ENCODE results near the gene PPP1R9B.

Gene PPP1R9B

GRCh38 chr17:50172936-50173334 is 22.5 kb upstream of the PPP1R9B start:
- DNase-seq: no peak

GRCh38 chr17:50172130-50172529 is 21.7 kb upstream of the PPP1R9B start:
- no peak for DNase-seq

GRCh38 chr17:50171371-50172071 is 21.0 kb upstream of the PPP1R9B start:
- DNase-seq: no peak

GRCh38 chr17:50170662-50171370 is 20.3 kb upstream of the PPP1R9B start:
- DNase-seq: no peak

- no peak for DNase-seq
These were observed 19.5 kb upstream of the PPP1R9B start for GRCh38 chr17:50169881-50170459.

DNA sequence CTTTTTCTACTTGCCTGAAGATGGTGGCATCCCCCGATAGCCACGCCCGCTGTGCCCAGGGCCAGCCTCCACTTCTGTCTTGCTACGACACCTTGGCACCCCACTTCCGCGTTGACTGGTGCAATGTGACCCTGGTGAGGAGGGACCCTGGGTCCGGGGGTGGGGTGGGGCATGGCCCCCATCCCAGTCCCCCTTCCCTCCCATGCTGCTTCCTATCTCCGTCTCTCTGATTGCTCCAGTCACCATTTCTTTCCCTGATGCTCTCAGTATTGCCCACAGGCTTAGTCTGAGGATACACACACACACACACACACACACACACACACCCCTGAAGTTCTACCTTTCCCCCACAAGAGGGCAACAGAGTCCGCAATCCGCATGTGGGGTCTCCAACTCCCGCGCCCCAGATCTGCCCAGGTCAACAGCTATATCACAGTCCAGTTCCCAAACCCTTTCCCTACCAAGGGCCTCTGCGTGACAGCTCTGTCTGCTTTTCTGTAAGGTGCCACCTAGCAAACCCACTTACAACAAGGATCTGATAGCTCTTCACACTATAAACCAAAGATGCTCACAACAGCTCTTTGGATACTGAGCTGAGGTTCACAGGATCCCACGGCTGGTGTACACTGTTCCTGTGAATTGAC is 18.8 kb upstream of the PPP1R9B start:
- peak; percentile 80 for DNase-seq

DNA sequence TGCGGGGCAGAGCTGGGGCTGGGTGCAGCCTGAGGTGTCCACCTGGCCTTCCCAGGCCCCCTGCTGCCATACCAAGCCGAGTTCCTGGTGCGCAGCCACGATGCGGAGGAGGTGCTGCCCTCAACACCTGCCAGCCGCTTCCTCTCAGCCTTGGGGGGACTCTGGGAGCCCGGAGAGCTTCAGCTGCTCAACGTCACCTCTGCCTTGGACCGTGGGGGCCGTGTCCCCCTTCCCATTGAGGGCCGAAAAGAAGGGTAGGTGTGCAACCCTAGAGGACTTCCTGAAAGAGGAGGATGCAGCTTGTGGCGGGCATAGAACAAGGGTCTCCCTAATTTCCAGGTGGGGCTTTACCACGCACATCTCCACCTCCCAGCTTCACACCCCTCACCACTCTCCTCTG is 17.8 kb upstream of the PPP1R9B start:
- DNase-seq: no peak

DNA sequence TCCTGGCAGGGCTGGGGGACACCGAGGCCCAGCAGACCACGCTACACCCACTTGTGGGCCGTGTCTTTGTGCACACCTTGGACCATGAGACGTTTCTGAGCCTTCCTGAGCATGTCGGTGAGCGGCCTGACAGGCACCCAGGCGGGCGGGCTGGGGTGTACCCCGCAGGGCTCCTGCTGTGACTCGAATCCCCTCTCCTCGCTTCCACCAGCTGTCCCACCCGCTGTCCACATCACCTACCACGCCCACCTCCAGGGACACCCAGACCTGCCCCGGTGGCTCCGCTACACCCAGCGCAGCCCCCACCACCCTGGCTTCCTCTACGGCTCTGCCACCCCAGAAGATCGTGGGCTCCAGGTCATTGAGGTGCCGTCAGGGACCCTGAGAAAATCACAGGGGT is 16.9 kb upstream of the PPP1R9B start:
- no peak for DNase-seq

DNA sequence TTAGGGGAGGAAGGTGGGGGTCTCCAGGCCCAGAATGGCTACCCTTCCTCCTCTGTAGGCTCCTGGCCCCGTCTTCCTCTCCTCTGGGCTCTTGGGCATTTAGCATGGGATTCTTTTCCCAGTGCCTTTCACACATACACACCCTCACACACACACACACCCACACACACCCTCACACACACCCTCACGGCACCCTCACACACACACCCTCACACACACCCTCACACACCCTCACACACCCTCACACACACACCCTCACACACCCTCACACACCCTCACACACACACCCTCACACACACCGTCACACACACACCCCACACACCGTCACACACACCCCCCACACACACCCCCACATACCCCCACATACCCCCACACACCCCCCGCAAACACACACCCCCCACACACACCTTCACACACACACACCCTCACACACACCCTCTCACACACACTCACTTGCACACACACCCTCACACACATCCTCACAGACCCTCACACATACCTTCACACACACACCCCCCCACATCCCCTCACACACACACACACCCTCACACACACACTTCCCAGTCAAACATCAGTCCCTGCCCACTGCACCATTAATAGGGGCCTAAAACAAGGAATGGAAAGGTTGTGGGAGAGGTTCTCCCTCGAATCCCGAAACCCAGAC is 16.2 kb upstream of the PPP1R9B start:
- DNase-seq: no peak

DNA sequence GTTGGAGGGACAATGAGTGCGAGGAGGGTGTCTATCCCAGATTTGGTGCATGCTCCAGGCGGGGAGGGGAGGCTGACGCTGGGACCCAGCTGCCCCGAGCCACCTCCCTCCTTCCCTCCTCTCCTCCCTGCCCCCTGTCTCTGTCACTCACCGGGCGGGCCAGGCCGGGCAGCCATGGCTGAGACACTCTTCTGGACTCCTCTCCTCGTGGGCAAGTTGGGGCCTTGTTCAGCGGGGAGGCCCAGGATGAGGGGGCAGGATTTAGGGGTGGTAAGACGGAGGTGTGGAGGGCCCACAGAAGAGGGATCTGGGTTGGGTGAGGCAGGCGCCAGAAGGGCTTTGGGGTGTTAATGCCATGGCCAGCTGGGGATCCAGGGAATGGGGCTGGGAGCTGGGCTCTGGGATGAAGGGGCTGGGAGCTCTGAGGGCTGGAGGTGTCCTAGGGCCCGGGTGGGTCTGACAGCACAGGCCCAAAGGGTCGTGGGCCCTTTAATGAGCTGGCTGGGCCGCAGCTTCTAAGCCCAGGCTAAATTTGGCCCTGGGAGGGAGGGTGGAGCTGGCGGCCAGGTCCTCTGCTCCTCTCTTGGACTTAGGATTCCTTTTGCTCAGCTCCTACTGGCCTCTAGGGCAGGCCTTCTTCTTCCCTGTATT is 15.5 kb upstream of the PPP1R9B start, which contains the start of gene SGCA:
Gene SGCA (plus strand): TSS at position 139 of the 651 bp plus-strand sequence. CDS start 36 bp downstream, at position 175.
- no peak for DNase-seq

DNA sequence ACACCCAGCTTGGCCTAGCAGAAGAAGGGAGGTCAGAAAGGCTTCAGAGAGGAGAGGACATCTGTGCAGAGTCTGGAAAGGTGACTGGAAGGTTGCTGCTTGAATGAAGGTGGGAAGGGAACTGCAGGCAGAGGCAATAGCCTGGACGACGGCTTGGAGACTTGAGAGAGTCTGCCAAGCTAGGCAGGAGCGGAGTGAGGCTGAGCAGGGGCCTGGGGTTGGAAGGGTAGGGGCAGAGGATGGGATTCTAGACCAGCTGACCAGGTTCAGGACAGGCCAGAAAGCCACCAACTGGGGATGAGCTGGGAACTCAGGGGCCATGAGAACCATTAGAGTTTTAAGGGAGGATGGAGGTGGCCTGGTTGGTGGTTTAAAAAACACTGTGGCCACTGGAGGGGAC is 15.0 kb upstream of the PPP1R9B start:
- no peak for DNase-seq

GRCh38 chr17:50165066-50165465 is 14.6 kb upstream of the PPP1R9B start:
- DNase-seq: no peak

GRCh38 chr17:50164697-50164988 is 14.2 kb upstream of the PPP1R9B start:
- DNase-seq: no peak

GRCh38 chr17:50163843-50164696 is 13.6 kb upstream of the PPP1R9B start:
- DNase-seq: no peak

DNA sequence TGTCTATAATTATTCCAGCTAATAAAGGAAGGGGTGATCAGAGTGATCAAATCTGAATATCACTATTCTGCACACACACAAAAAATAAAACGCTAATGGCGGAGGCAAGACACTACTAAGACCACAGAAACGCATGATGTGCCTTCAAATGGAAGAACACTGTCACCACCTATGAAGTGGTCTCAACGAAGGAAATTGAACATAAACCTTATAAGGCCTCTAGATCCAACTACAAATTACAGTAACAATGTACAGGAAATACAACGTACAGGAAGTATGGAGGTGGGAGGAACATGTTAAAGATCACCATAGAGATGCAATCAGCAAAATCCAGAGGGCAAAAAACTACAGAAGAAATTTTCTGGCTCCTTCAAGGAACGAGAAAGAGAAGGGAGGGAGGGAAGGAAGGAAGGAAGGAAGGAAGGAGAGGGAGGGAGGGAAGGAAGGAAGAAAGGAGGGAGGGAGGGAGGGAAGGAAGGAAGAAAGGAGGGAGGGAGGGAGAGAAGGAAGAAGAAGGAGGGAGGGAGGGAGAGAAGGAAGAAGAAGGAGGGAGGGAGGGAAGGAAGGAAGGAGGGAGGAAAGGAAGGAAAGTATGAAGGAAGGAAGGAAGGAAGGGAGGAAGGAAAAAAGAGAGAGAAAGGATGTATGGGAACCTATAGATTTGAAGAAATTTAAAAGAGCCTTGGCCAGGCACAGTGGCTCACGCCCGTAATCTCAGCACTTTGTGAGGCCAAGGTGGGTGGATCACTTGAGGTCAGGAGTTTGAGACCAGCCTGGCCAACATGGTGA is 12.2 kb upstream of the PPP1R9B start:
- DNase-seq: peak; percentile 32

DNA sequence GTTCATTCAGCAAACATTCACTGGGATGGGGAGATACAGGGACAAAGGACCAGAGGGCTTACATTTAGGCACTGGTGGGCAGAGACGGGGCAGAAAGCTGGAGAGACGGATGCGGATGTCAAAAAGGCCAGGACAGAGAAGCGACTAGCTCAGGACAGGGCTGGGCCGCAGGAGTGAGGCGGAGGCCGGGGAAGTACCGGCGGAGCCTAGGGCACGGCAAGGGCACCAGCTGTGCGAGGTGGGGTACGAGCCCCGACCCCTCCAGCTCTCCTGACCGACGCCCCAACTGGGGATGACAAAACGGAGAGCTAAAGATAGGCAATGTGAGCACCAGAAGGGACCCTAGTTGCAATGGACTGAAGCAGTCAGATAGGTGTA is 11.4 kb upstream of the PPP1R9B start:
- no peak for DNase-seq

DNA sequence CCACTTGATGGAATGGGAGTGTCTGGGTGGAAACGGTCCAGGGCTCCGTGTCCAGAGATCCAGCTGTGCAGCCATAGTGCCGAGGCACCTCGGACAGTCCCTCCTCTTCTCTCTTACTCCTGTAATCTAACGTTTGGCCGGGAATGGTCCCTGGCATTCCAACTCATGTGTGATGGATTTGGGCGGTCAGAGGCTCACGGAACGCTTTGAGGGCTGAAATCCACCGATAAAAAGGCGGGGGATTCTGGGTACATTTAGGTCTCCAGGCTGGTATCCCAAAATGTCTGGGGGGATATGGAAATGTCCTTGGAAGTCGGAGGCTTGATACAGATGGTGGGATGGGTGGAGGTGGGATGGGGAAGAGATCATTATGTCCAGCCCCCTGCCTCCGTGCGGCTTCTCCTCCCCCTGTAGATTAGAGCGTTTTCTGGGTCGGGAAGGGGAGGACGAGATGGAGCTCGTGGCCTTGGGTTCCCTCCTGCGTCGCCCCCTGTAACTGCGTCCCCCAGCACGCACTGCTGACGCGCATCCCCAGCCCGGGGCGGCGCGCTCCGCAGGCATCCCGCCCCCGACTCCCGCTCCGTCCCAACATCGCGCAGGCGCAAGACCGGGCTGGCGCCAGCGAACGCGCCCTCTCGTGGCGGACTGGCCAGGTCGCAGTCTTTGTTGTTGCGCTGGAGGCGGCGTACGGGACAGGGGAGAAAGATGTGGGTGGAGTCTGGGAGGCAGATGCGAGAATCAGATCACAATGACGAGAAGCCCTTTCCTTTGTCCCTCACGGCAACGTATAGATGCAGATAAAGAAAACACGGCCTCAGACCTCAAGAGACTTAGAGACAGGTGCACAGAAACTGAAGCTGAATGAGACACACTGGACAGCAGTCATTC is 10.8 kb upstream of the PPP1R9B start:
- peak; percentile 96 for DNase-seq

DNA sequence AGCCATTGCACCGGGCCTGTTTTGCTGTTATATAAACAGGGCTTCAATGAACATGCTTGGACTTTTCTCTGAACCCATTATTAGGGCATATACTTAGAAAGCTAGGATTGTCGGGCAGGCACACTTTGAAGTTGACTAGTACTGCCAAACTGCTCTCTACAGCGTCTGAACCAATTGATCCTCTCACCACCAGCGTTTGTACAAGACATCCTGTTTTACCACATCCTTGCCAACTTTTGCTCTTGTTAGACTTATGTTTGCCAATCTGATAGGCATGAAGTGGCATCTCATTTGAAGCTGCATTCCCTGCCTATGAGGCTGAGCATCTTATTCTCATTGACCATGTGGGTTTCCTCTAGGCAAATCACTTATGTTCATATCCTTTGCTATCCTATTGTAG is 7.4 kb upstream of the PPP1R9B start:
- DNase-seq: peak; percentile 29

GRCh38 chr17:50155115-50155819 is 4.8 kb upstream of the PPP1R9B start:
- DNase-seq: no peak

Data from CD4-positive, alpha-beta T cell treated with Interleukin-21 for 1 hour (primary cell).